Thoracic aorta (tissue), 2 donors: ENCODE data around the gene MAP2K6. TPM values are rescaled to one million over a fixed set of nuclear protein-coding genes. Genes with fewer than 3 reads are reported as not detected.

ENCODE experiments used
- ATAC-seq: fragments of 150-250 bp; one replicate; pipeline ENCODE4 v1.8.0; 2017; ENCODE audit warnings: low read depth; ENCODE audit not compliant: insufficient number of reproducible peaks, low FRiP score
- DNase-seq: peaks from one replicate; pipeline ENCODE4 v3.0.0-alpha.2; 2020; ENCODE audit warnings: low spot score
- H3K27ac ChIP-seq, 2 donors: fragments of 200-600 bp; sonication (generic); 1 replicate in 1 of 2; 2 replicates in 1 of 2; pipeline ENCODE4 v1.5.1; 2016; ENCODE audit warnings: mild to moderate bottlenecking in 2 of 2, moderate library complexity in 2 of 2
- H3K27me3 ChIP-seq: fragments of 200-600 bp; sonication (generic); replicated peaks from 2 replicates; pipeline ENCODE4 v1.6.0; 2016; ENCODE audit warnings: mild to moderate bottlenecking; ENCODE audit not compliant: insufficient read depth
- H3K36me3 ChIP-seq: fragments of 200-600 bp; sonication (generic); one replicate; pipeline ENCODE4 v1.5.1; 2016
- H3K4me1 ChIP-seq, 2 donors: fragments of 200-600 bp; sonication (generic); 1 replicate in 1 of 2; 2 replicates in 1 of 2; pipeline versions ENCODE4 v1.5.1 to v1.6.0; 2016; ENCODE audit warnings: low read depth in 2 of 2, mild to moderate bottlenecking in 1 of 2; ENCODE audit not compliant: control insufficient read depth in 1 of 2
- H3K4me3 ChIP-seq: fragments of 200-600 bp; sonication (generic); 2 replicates; pipeline ENCODE4 v1.5.1; 2016; ENCODE audit warnings: mild to moderate bottlenecking
- H3K9me3 ChIP-seq: fragments of 200-600 bp; sonication (generic); 2 replicates; pipeline ENCODE4 v1.5.1; 2016
- CTCF ChIP-seq: fragments of 200-600 bp; sonication (generic); IDR thresholded peaks from one replicate; pipeline ENCODE4 v1.5.1; 2019; ENCODE audit warnings: antibody characterized with exemption
- total RNA-seq, 2 donors: library from RNA; depleted of rRNA; stranded (reverse); fragments of >200 nt; gene quantifications; one replicate each; pipeline versions ENCODE4 v1.1.0 to v1.2.3, GENCODE V29; 2016

Gene MAP2K6
- total RNA-seq, 2 donors from 2014 or later = 1.5 to 6.3 TPM

- H3K9me3 ChIP-seq = no peaks in the 10 kb centered on the region
- H3K4me3 ChIP-seq = no peak overlapping the region
- ATAC-seq = no peak
- no peak for DNase-seq
- TF ChIP-seq CTCF = no peak
- H3K27me3 ChIP-seq = no peaks in the 10 kb centered on the region
- no peak overlapping the region for H3K27ac ChIP-seq
- H3K36me3 ChIP-seq = no peaks in the 10 kb centered on the region
- no peaks in the 10 kb centered on the region for H3K4me1 ChIP-seq
Observed at GRCh38 chr17:69565447-69565846, 150.9 kb downstream of the MAP2K6 start.

GRCh38 chr17:69567130-69567529 lies 152.6 kb downstream of the MAP2K6 start:
- H3K27ac ChIP-seq = no peak overlapping the region
- no peak for TF ChIP-seq CTCF
- H3K4me1 ChIP-seq = no peaks in the 10 kb centered on the region
- H3K27me3 ChIP-seq = no peaks in the 10 kb centered on the region
- no peak for ATAC-seq
- H3K36me3 ChIP-seq = no peaks in the 10 kb centered on the region
- no peak overlapping the region for H3K4me3 ChIP-seq
- DNase-seq = no peak
- no peaks in the 10 kb centered on the region for H3K9me3 ChIP-seq

DNA sequence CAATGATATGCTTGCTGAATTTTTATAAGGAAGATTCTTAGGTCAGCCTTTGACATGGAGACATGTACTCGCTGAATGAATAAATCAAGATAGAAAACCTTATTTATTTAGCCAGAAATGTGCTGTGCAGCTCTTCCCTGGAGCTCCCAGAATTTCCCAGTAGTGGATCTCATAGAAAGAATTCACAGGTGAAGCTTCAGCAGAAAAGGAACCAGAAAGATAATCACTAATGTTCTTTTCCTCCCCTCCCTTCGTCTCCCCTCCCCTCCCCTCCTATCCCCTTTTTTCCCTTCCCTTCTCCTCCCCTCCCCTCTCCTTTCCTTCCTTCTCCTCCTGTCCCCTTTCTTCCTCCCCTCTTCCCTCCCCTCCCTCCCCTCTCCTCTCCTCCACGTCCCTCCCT lies 158.2 kb downstream of the MAP2K6 start:
- no peak for ATAC-seq
- Histone ChIP-seq H3K27me3 (no peaks in the 10 kb centered on the region), H3K9me3 (no peaks in the 10 kb centered on the region), H3K4me3 (no peak overlapping the region), H3K36me3 (no peaks in the 10 kb centered on the region), H3K4me1 (peaks cover 20 to 22% of the 10 kb centered on the region in 2 donors), H3K27ac (no peak overlapping the region)
- DNase-seq = no peak
- TF ChIP-seq CTCF = no peak

GRCh38 chr17:69573396-69573795 lies 158.9 kb downstream of the MAP2K6 start:
- TF ChIP-seq CTCF = no peak

DNA sequence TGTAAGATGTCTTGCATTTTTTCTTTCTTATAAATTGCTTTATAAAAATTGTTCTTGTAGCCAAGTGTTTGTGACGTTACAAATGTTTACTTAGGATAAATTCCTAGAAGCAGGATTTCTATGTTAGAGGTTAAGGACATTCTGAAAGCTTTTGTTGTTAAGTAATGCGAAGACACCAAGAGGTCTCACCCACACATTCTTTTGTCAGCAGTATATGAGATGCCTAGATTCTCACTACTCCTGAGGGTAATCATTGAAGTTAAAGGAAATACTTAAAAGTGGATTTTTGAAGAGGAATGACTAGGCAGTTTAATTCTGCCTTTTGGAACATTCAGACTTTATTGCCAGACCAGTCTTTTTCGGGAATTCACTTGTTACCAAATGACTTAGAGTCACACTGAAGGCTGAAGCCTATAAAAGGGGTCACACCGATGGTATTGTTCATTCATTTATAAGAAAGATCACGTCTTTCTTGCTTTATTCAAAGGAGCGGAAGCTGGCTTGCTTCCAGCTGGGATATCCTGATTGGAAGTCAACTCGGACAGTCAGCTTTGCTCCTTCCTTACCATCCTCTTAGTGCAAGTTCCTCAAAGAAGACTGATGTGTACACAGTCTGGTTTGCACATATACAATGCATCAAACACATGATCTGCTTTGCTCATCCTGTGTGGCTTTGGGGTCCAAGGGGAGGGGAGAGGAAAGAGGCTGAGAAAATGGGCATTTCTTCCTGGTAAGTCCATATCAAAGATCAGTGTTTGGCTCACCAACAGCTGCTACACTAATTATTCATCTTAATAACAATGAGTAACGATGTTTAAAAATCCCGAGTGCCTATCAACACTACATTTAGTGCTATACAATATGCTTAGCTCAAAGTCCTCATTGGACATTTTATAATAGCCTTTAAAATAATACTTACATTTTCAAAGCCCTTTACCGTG lies 160.0 kb downstream of the MAP2K6 start:
- Histone ChIP-seq H3K27me3 (no peaks in the 10 kb centered on the region), H3K9me3 (no peaks in the 10 kb centered on the region), H3K4me3 (no peak overlapping the region), H3K27ac (peak overlapping the region in 1 of 2 donors; percentile 61), H3K4me1 (peaks cover 20 to 22% of the 10 kb centered on the region in 2 donors), H3K36me3 (no peaks in the 10 kb centered on the region)
- ATAC-seq (no peak), DNase-seq (no peak)
- no peak for TF ChIP-seq CTCF

More at GRCh38 chr17:69573396-69573795, 158.9 kb downstream of the MAP2K6 start:
- Histone ChIP-seq H3K9me3 (no peaks in the 10 kb centered on the region), H3K36me3 (no peaks in the 10 kb centered on the region), H3K27ac (no peak overlapping the region), H3K4me3 (no peak overlapping the region), H3K27me3 (no peaks in the 10 kb centered on the region), H3K4me1 (peaks cover 20 to 22% of the 10 kb centered on the region in 2 donors)
- DNase-seq (no peak), ATAC-seq (no peak)
